DMS153 (cell line): ENCODE data around the gene CLSTN2.
"Not testable (repeated sequence)": the region's sequence is repeated elsewhere in the genome, so short reads cannot be mapped to it uniquely, and the experiment has no call there.

ENCODE experiments used
- DNase-seq: peaks from one replicate; lab custom pipeline; 2025; lab: John Stamatoyannopoulos, UW

The CLSTN2 gene

GRCh38 chr3:140423146-140423545, 488.2 kb downstream of the CLSTN2 start:
- DNase-seq = no peak

GRCh38 chr3:140423574-140423973, 488.6 kb downstream of the CLSTN2 start:
- DNase-seq = not testable (repeated sequence)

GRCh38 chr3:140424211-140424610, 489.2 kb downstream of the CLSTN2 start:
- no peak for DNase-seq

- no peak for DNase-seq
Measured at GRCh38 chr3:140424726-140425125, 489.7 kb downstream of the CLSTN2 start.

GRCh38 chr3:140427786-140428185, 492.8 kb downstream of the CLSTN2 start:
- DNase-seq = no peak

GRCh38 chr3:140428380-140428779, 493.4 kb downstream of the CLSTN2 start:
- no peak for DNase-seq

- no peak for DNase-seq
Measured at GRCh38 chr3:140429791-140430190, 494.8 kb downstream of the CLSTN2 start.

- DNase-seq = no peak
Measured at GRCh38 chr3:140430494-140430893, 495.5 kb downstream of the CLSTN2 start.

GRCh38 chr3:140432229-140432669, 497.3 kb downstream of the CLSTN2 start:
- no peak for DNase-seq

- no peak for DNase-seq
Measured at GRCh38 chr3:140433431-140433830, 498.4 kb downstream of the CLSTN2 start.

- no peak for DNase-seq
Measured at GRCh38 chr3:140434261-140434905, 499.4 kb downstream of the CLSTN2 start.

- no peak for DNase-seq
Measured at GRCh38 chr3:140436421-140436820, 501.4 kb downstream of the CLSTN2 start.

GRCh38 chr3:140438736-140439470, 503.9 kb downstream of the CLSTN2 start:
- no peak for DNase-seq

- DNase-seq = no peak
Measured at GRCh38 chr3:140439527-140439926, 504.5 kb downstream of the CLSTN2 start.

- no peak for DNase-seq
Measured at GRCh38 chr3:140440446-140440845, 505.5 kb downstream of the CLSTN2 start.

- no peak for DNase-seq
Measured at GRCh38 chr3:140441006-140441405, 506.0 kb downstream of the CLSTN2 start.

- DNase-seq = no peak
Measured at GRCh38 chr3:140442621-140443020, 507.6 kb downstream of the CLSTN2 start.

GRCh38 chr3:140443073-140443472, 508.1 kb downstream of the CLSTN2 start:
- DNase-seq = no peak

- DNase-seq = no peak
Measured at GRCh38 chr3:140443806-140444205, 508.8 kb downstream of the CLSTN2 start.

- no peak for DNase-seq
Measured at GRCh38 chr3:140446734-140447133, 511.7 kb downstream of the CLSTN2 start.

- DNase-seq = no peak
Measured at GRCh38 chr3:140447136-140447535, 512.2 kb downstream of the CLSTN2 start.

GRCh38 chr3:140448001-140448400, 513.0 kb downstream of the CLSTN2 start:
- DNase-seq = peak; percentile 21

- no peak for DNase-seq
Measured at GRCh38 chr3:140449413-140450256, 514.6 kb downstream of the CLSTN2 start.
